Stimulated activated CD4-positive, alpha-beta T cell treated with anti-CD3 and anti-CD28 coated beads, Interleukin-1b, Interleukin-23, amount 100 ng/mL, for 1 hour (primary cell): ENCODE data around the gene SMPDL3B.

Experiments used
- DNase-seq, 2 donors: peaks; one replicate each; pipeline ENCODE4 v3.0.0-alpha.2; 2020; ENCODE audit warnings: low read depth in 2 of 2

SMPDL3B gene

DNA sequence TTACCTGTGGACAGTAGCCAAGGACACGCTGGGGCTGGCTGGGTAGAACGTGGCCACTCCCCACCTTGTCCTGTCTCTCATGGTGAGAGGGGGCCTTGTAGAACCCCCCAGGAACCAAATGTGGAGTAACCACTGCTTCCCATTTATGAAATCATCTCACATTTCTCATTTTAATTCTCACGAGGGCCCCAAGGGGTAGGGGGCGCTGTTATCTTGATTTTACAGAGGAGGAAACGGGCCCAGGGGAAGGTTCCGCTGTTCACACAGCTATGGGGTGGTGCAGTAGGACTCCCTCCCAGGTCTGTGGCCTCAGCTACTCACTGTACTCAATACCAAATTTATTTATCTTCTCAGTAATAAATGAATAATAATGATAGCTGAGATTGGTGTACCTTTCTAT is 5.5 kb downstream of the SMPDL3B start:
- DNase-seq, result peak; percentile 49 to 60

DNA sequence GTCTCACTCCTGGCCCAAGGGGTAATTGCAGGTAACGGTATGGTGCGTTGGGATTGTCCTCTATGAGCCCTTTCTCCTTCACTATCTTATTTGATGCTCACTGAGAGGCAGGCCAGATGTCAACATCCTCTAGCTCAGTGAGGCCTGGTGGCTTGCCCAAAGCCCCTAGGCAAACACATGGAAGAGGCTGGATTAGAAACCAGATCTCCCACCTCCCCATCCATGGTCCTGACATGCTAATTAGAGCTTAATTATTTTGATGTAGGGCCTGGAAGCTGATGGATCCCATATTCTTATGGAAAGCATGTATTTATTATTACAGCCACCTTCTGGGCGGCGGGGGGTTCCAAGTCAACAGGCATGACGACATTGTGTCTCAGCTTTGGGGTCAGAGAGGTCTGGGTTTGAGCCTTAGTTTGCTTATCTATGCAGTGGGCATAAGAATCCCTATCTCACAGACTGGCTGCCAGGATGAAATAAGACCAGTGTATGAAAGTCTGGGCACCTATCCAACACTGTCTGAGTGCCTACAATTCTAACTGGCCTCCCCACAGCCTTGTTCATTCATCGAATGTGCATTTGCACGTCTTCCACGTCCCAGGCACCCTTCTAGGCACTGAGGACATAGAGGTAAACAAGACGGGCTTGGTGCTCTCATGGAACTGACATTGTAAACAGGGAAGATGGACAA is 6.2 kb downstream of the SMPDL3B start:
- DNase-seq, result no peak

DNA sequence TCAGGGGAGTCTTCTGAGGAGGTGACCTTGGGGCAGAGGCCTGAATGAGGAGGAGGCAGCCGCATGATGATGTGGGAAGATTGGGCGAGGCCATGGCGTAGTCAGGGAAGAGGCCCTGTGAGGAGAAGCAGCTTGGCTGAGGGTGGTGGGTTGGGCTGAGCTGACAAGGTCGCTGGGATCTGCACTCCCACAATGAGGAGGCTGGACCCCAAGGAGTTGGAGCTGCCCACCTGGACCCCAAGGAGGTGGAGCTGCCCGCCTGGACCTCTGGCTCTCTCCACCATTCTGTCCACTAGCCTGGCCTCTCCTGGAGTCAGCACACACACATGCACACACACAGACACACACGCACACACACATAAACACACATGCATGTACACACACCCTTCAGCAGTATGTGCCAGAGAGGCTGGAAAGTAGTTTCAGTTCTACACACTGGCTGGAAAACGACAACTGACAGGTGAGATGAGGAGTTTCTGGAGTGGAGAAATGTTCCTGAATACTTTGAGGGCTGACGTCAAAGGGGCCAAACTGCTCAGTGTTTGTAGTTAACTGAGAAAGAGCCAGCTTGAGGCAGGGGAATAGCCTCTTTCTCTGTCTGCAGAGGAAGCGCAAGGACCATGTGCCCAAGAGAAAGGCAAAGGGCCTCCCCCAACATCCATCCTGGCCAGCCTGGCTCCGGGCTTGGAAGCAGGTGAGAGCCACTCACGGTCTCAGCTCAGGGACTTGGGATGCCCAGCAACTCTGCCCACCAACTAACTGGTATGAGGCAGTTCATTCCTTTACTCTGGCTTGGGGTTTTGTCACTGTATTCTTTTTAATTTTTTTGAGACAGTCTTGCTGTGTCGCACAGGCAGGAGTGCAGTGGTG is 7.1 kb downstream of the SMPDL3B start:
- DNase-seq, result no peak

GRCh38 chr1:27945020-27945419 is 10.2 kb downstream of the SMPDL3B start:
- DNase-seq, result no peak

- no peak for DNase-seq
These were observed 14.2 kb downstream of the SMPDL3B start for GRCh38 chr1:27949027-27949426.

- no peak for DNase-seq
These were observed 16.6 kb downstream of the SMPDL3B start for GRCh38 chr1:27951396-27951795.

DNA sequence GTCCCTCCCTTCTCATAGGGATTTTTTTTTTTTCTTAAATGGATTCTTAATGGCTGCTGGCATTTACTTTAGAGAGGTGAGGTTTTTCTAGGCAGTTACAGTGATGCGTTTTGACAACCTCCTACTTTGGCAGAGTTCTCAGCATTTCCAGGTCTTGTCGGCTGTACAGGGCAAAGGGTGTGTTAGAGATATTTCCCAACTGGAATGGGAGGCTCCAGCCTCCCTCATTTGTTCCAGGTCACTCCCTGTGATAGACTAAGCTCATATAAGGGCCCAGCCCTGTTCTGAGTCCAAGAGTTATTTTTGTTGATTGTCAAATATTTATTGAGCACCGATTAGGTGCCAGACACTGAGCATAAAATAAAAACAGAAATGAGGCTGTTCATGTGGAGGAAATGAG is 17.3 kb downstream of the SMPDL3B start:
- no peak for DNase-seq

DNA sequence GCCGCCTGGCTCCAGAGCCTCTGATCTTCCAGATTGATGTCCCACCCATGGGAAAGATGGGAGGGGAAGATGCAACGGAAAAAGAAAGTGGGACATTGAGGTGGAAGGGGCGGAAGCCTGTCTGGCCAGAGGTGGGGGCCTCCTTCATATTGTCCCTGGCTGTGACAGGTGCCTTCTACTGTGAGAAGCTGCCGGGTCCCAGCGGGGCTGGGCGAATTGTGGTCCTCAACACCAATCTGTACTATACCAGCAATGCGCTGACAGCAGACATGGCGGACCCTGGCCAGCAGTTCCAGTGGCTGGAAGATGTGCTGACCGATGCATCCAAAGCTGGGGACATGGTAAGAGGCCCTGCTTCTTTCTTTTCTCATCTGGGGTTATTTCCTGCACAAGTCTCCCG is 19.4 kb downstream of the SMPDL3B start:
- no peak for DNase-seq

- no peak for DNase-seq
These were observed 20.3 kb downstream of the SMPDL3B start for GRCh38 chr1:27955076-27955475.

DNA sequence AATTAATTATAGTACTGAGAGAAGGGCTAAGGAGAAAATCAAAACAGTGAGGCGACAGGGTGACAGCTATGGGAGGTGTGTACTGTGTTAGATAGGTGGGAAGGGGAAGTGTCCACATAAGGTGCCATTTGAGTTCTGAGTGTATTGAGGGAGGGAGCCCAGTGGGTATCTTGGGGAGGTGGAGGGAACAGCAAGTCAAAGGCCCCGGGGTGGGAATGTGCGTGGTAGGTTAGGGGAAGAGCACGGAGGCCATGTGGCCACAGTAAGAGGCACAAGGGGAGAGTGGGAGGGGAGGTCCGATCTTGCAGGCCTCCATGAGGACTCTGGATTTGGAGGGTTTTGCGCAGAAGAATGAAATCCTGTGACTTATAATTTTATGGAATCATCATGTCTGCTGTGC is 22.0 kb downstream of the SMPDL3B start:
- DNase-seq, result no peak

DNA sequence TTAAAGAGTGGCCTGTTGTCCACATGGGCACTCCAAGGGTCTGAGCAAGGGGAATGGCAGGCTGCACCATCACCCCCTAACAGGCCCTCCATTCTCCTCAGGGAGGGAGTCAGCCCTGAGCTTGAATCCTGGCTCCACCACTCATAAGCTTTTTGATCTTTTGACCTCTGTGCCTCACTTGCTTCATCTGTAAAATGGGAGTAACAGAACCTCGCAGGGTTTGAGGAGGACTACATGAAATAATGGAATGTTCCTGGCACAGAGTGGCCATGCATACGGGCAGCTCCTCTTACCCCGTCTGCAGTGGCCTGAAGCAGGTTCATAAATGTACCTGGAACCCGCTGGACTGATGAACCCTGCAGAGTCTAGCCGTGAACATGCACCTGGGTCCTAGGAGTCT is 22.9 kb downstream of the SMPDL3B start:
- no peak for DNase-seq

- DNase-seq, result no peak
These were observed 23.7 kb downstream of the SMPDL3B start for GRCh38 chr1:27958513-27958912.

DNA sequence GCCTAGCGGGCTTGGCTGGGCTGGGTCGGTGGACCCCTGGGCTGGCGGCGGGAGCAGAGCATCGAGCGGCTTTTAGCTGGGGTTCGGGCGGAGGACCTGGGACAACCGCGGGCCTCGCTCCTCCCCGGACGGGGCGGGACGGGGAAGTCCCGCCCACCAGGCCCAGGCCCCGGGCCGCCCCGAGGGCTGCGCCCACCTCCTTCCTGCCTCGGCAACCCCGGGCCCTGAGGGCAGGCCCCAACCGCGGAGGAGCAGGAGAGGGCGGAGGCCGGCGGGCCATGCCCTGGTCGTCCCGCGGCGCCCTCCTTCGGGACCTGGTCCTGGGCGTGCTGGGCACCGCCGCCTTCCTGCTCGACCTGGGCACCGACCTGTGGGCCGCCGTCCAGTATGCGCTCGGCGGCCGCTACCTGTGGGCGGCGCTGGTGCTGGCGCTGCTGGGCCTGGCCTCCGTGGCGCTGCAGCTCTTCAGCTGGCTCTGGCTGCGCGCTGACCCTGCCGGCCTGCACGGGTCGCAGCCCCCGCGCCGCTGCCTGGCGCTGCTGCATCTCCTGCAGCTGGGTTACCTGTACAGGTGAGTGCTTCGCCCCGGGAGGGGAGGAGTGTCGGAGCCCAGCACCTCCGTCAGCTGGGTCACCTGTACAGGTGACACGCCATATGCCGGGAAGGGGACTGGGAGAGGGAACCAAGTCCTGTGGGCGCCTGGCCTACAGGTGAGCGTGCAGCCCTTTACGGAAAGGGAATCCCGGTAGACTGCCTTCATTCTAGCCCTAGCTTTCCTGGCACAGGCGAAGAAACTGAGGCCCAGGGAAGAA is 25.2 kb downstream of the SMPDL3B start, which contains the start of gene XKR8:
Gene XKR8, plus strand, starts transcription at position 182 of the 812 bp plus-strand sequence. Its CDS starts 97 bp downstream, at position 279.
- DNase-seq, result peak; percentile 62 to 70

- no peak for DNase-seq
These were observed 26.2 kb downstream of the SMPDL3B start for GRCh38 chr1:27960762-27961645.

DNA sequence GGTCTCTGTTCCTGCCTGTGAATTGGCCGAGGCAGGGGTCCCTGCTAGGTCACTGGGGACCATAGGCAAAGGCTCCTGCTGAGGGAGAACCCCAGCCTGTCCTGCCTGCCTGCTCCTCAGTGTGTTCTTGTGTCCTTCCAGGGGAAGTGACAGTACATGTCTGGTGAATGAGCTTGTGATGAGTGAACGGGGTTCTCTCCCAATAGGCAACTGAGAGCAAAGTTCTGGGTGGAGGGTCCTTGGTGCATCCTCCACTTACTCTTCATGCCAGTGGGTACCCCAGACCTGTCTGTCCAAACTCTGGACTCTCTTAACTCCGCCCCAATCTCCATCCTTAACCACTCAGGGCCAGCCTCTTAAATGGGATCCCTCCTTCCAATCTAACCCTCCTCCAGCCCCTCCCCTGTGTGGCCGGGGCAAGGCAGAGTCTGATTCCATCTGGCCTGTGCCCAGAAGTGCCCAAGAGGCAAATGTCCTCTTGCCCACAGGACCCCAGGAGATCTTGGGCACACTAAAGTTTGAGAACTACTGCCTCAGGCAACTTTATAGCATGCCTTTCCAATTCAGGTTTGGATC is 26.9 kb downstream of the SMPDL3B start:
- no peak for DNase-seq

- DNase-seq, result no peak
These were observed 28.6 kb downstream of the SMPDL3B start for GRCh38 chr1:27963393-27963792.

- no peak for DNase-seq
These were observed 31.8 kb downstream of the SMPDL3B start for GRCh38 chr1:27966402-27967105.

DNA sequence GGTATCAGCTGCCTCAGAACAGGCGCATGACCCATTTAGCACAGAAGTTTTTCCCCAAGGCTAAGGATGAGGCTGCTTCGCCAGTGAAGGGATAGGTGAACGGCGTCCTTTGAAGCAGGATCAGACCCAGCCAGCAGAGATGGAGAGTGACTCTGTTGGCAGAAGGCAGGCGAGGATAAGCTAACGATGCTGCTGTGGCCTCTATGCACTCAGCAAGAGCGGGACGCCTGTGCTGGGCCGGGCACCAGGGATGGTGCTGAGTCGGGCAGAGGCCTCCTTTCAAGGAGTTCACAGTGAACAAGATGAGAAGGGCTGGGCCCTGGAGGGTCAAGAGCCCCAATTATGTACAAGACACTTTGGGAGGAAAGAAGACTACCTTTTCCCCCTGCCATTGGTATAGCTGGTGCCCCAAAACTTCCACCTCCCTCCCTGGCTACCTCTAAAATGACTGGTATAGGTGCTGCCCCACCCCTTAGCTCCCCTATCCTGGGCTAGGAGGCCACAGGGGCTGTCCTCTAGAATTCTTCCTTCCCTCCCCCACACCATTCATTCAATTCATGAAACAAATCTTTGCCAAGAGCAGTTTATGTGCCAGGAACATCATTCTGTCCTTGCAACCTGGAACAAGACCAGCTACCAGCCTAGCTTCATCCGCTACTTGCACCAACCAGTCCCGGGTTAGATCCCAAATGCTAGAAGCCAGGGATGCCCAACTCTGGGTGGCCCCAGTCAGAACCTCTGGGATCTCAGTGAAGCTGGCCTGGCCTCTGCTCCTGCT is 32.5 kb downstream of the SMPDL3B start:
- DNase-seq, result no peak

DNA sequence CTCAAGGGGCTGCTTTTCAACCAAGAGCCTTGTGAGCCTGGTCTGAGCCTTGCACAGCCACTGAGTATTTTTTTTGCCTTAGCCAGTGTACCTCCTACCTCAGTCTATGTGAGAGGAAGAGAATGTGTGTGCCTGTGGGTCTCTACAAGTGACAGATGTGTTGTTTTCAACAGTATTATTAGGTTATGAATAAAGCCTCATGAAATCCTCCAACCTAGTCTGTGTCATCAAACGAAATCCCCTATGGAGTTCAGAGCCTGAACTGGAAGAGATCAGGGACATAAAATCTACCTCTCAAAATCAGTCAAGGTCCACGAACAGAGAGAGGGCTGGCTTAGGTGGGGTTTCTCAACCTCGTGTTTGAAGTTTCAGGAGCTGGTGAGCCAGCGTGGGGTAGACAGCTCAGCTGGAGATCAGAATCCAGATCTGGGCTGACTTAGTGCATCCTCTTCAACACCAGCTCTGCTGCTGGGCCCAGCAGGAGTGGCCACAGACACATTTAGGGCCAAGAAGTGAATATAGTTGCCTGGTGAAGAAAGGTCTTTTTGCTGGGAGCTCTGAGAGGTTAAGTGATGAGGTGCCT is 33.2 kb downstream of the SMPDL3B start:
- DNase-seq, result no peak
